GM08714 (cell line): ENCODE data around the gene HINT2.

Source experiments
- H3K4me3 ChIP-seq: fragments of 200-500 bp; sonication (Bioruptor generic); 2 replicates; pipeline ENCODE4 v1.5.1; 2014; ENCODE audit warnings: mild to moderate bottlenecking, low read length, inconsistent platforms
- ZNF274 ChIP-seq: IDR thresholded peaks from 2 replicates; pipeline ENCODE4 v1.6.1; 2012; ENCODE audit warnings: mild to moderate bottlenecking, low read depth, low read length

Gene HINT2

DNA sequence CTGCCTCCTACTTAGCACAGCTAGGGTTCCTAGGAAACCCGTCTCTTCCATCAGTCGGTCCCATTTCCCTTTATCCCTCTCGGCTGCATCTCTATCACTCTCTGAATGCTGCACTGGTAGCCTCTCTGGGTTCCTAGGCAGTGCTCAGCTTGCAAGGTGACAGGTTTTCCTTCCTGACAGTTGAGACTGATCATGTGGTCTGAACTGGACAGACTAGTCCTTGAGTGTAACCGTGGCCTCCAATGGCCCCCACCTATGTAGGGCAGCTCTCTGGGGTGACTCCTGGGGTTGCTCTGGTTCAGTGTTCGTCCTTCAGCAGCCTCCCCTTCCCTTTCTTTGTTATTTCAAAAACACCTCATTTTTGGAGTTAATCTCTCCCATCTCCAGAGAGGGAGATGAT lies 18.0 kb upstream of the HINT2 start:
- no peak overlapping the region for H3K4me3 ChIP-seq
- TF ChIP-seq ZNF274, result no peak

- TF ChIP-seq ZNF274, result no peak
- no peak overlapping the region for H3K4me3 ChIP-seq
These were observed 16.2 kb upstream of the HINT2 start for GRCh38 chr9:35831040-35831439.

GRCh38 chr9:35829764-35830096 lies 14.9 kb upstream of the HINT2 start:
- no peak for TF ChIP-seq ZNF274
- H3K4me3 ChIP-seq, result peak overlapping the region; percentile 65

DNA sequence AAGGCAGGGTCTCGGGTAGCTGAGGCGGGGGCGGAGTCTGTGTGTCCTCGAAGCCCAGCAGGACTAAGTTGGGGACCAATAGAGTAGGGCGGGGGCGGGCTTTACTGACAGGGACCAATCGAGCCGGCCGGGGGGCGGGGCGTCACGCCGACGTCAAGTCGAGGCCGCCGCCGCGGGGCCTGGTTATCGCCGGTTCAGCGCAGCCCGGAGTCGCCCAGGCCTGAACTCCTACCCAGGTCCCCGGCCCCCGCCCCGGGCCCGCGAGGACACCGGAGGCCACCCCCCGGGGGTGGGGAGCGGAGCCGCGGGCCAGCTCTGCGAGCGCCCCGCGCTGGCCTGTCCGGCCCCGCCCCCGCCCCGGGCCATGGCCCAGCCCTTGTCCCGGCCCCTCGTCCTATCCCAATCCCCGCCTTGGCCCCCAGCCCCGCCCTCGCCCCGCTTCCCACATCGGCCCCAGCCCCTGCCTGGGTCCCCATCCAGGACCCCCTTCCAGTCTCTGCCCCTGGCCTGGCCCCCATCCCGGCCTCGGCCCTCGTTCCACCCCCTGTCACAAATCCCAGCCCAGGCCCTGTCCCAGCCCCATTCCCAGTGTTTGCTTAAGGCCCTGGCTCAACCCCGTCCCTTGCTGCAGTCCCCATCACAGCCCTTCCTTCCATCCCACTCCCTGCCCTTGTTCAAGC lies 14.4 kb upstream of the HINT2 start, which contains the start of gene TMEM8B:
TMEM8B (plus strand) TSS at position 145 of the 680 bp plus-strand sequence; CDS start at position 365, 220 bp downstream.
- TF ChIP-seq ZNF274, result no peak

DNA sequence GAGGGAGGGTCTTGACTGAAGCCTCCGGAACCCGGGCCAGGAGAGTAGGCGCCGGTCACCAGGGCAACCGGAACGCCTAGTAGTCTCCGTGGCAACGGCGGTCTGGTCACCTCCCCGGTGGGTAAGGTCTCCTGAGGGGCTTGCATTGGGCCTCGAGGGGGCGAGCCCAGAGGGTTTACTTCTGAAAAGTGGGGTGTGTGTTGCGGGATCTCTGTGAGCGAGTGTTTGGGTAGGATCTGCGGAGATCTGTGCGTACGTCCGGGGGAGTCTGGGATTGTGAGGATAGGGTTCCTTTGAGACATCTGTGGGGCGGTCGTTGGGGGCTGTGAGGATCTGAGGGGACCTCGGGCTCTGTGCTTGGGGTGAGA lies 13.9 kb upstream of the HINT2 start, which contains the start of gene FAM221B:
FAM221B (minus strand) TSS at position 17 of the 368 bp plus-strand sequence. CDS start 2,571 bp downstream, outside the sequence.
- no peak for TF ChIP-seq ZNF274

More for the DNA sequence above, 14.4 kb upstream of the HINT2 start, which contains the start of gene TMEM8B:
- peak within 1 kb of the TSS; percentile 65 for H3K4me3 ChIP-seq

GRCh38 chr9:35827486-35827885 lies 12.6 kb upstream of the HINT2 start:
- no peak overlapping the region for H3K4me3 ChIP-seq
- no peak for TF ChIP-seq ZNF274

More for the DNA sequence above, 13.9 kb upstream of the HINT2 start, which contains the start of gene FAM221B:
- H3K4me3 ChIP-seq, result peak within 1 kb of the TSS; percentile 65

DNA sequence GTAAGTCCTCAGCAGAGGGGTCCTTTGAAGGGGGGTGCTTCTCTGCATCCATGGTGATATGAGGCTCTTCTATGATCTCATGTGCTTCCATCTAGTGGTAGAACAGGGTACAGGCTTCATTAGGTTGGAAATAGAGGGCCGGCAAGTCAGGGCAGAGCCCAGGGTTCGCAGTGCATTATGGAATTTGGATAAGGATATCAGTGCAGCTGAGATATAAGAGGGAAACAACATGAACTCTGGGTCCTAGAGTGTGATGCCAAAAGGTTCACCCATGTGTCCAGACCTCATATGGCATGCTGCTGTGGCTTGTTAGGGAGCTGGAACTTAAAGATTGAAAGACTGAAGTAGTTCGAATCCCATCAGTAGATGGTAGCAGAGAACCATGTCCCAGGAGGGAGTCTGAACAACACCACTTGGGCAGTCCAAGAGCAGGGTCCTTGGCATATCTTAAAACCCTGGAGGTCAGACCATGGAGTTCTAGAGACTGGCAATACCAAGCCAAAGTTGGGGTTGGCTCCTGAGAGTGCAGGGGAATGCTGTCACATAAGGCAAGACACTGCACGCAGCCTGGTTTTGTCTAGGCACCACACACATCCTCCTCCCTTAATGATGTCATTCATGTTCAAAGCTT lies 11.3 kb upstream of the HINT2 start:
- H3K4me3 ChIP-seq, result no peak overlapping the region
- no peak for TF ChIP-seq ZNF274

DNA sequence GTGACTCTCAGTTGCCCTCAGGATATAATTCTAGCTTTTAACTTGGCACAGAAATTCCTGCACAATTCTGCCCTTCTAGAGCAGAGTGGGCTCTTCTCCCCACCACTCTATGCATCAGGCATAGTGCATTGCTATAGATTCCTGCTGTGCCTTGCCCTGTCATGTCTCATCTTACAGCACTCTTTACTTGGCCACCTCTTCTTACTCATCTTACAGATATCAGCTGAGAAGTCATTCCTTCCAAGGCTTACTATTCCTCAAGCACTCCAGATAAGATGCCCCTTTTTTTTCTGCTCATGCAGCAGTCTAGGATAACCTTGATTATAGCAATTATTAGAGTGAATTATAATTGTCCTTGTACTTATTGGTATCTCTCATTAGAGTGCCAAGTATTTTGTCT lies 8.1 kb upstream of the HINT2 start:
- TF ChIP-seq ZNF274, result no peak
- H3K4me3 ChIP-seq, result no peak overlapping the region

DNA sequence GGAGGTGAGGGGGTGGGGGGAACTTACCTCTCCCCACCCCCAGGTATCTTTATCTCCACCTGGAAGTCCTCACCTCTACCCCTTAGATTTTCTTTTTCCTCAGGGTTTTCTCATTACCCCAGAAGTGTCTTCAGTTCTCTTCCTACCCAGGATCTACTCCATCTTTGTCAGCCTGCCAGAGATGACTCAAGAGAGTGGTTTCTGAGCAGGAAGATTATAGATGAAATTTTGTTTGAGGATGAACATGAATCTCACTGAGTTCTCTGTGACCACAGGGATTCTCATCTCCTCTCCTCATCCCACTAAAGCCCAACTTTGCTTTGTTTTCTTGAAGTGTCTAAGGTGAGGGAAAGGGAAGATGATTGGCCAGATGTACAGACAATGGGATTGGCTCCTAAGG lies 5.2 kb upstream of the HINT2 start:
- TF ChIP-seq ZNF274, result no peak
- H3K4me3 ChIP-seq, result no peak overlapping the region

DNA sequence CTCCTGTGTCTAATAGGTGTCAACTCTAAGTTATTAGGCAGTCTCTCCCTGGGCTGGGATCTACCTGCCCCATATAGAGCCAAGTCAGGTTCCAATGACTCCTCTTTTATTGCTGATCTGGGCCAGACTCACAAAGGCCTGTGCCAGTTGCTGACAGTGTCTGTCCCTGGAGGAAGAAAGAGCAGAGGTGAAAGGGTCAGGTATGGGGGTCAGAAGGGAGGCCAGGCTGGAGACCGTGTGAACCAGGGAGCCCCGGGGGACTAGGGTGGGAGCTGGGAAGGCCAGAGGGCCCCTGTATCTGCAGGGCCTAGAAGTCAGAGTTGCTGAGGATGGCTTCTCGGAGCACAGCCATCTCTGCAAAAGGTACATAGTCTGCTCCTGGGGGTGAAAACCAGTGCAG lies 3.5 kb upstream of the HINT2 start:
- TF ChIP-seq ZNF274, result no peak
- no peak overlapping the region for H3K4me3 ChIP-seq

DNA sequence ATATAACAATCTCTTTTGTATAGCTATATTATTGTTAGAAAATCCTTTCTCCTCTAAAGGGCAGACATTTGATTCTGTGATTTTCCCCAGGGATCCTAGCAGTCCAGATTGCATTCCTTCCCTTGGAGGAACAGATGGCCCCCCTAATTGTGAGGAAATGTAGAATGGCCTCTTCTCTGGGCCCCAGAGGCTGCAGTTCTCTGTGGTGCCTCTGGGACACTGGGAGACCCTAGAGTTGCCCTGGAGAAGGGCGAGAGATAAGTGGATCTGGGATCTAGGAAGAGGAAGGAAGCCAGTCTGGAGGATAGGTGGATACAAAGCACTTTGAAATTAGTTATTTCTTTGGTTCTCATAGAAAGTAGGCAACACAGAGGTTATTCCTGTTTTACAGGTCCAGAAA lies 1.9 kb upstream of the HINT2 start:
- no peak overlapping the region for H3K4me3 ChIP-seq
- no peak for TF ChIP-seq ZNF274

DNA sequence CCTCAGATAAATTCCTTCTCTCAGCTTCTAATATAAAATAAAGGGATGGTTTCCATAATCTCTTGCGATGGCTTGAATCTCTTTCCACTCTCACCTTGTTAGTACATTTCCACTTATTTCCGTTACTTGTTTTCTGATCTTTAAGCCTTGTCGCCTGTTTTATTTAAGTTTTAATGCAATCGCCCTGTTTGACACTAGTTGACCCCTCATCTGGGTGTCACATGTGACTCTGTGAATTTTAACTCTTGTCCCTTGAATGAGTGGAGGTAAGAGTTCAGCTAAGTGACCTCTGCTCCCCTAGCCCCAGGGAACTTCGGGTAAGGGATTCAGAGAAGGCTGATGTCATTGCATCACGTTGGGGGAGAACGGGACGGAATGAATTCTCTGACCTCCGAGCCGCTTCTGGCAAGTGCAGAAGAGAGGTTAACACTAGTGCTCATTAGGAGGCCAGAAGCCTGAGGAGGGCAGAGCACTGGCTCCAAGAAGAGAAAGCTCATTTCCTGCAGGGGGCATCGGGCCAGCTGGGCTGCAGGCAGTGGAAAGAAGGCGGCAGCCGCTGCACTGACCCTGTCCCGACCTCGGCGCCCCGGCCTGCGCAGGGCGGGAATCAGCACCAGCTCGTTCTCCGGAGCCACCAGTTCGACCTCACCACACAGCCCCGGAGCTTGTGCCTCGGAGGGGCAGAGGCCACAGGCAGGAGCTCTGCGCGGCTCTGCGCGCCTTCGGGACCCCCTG lies 569 bp downstream of the HINT2 start:
- peak overlapping the region; percentile 89 for H3K4me3 ChIP-seq
- no peak for TF ChIP-seq ZNF274

DNA sequence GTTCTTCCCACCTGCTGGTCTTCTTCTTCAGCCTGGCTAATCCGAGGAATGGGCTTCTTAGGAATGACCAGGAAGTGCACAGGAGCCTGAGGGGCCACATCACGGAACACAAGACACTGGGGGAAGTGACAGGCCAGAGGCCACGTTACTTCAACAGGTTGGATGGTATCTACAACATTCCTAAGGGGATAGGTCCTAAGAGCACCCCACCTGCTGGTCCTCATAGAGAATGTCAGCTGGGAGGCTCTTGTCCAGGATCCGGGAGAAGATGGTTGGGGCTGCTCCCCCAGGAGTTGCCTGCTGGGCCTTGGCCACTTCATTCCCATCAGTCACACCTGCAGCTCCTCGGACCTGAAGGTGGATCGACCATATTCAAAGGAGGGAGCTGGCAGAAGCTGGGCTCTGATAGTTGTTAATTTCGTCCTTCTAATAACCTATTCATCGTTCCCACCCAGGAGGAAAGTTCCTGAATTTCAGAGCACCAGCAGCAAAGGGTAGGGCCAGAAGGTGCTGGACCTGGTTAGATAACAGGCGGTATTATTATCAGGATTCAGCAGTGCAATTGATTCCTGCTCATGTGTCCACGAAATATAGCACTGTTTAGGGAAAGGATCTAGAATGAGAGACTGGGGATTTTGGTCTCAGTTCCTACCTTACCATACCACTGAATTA lies 1.3 kb downstream of the HINT2 start:
- H3K4me3 ChIP-seq, result no peak overlapping the region
- TF ChIP-seq ZNF274, result no peak

DNA sequence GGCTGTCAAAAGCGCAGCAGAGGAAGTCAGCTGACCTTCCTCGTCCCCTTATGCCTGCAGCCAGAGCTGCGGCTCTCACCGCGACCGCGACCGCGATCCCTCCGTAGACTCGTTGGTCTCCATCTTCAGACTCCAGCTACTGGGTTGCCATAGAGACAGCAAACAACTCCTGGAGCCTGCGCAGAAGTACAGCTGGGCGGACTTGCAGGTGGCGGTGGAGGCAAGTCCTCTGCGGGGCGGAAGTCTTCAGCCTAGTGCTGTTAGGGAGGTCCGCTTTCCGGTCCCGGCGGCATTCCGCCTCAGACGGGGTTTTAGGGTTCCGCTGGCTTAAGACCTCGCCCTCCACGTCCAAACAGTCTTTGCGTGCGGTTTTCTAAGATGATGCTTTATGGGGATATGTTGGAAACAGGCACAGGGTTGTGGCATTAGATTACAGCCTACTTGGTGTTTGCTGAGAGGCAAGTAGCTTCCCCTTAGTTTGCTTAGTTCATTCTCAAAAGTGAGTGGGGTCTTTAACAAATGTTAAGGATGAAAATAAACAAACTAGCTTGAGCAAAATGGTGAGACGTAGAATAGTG lies 2.7 kb downstream of the HINT2 start, which contains the start of gene SPAG8:
SPAG8 (minus strand) TSS at position 238 of the 578 bp plus-strand sequence; CDS start at position 123, 115 bp downstream.
- TF ChIP-seq ZNF274, result no peak
- peak within 1 kb of the TSS; percentile 38; the same call in 1 of the 2 replicates for H3K4me3 ChIP-seq
